NB4 (cell line): ENCODE results near the gene ATP2A3.

ENCODE experiments used
- DNase-seq: peaks from one replicate; pipeline ENCODE4 v3.0.0; 2010; ENCODE audit warnings: low read depth
- H3K4me3 ChIP-seq: one replicate; pipeline ENCODE4 v1.5.1; 2011; ENCODE audit warnings: mild to moderate bottlenecking, low read depth, low read length, moderate library complexity
- CTCF ChIP-seq: IDR thresholded peaks from one replicate; pipeline ENCODE4 v1.5.1; 2012; ENCODE audit warnings: low read depth, low read length
- MAX ChIP-seq: IDR thresholded peaks from 2 replicates; pipeline ENCODE4 v1.6.1; 2011; ENCODE audit warnings: low read depth, low read length
- MYC ChIP-seq: IDR thresholded peaks from 2 replicates; pipeline ENCODE4 v1.6.1; 2011; ENCODE audit warnings: low read depth, low read length
- POLR2A ChIP-seq: IDR thresholded peaks from 2 replicates; pipeline ENCODE4 v1.6.1; 2011; ENCODE audit warnings: mild to moderate bottlenecking; ENCODE audit not compliant: insufficient read length; ENCODE audit errors: extremely low read depth

ATP2A3 gene

GRCh38 chr17:3914312-3914670 is 49.9 kb downstream of the ATP2A3 start:
- peak; percentile 48 for DNase-seq
- H3K4me3 ChIP-seq, result peak overlapping the region; percentile 75
- TF ChIP-seq MAX (no peak), MYC (no peak), POLR2A (no peak), CTCF (no peak)

- H3K4me3 ChIP-seq, result peak overlapping the region; percentile 75
- TF ChIP-seq POLR2A (no peak), CTCF (peak; percentile 83), MYC (0 out of 2 replicates have a peak, but pooled peaks have one; percentile 25), MAX (peak; percentile 48)
- peak; percentile 80 for DNase-seq
Measured at GRCh38 chr17:3913531-3914311, 50.5 kb downstream of the ATP2A3 start.

GRCh38 chr17:3912827-3913226 is 51.4 kb downstream of the ATP2A3 start:
- DNase-seq, result no peak
- no peak for TF ChIP-seq MAX
- no peak for TF ChIP-seq CTCF
- no peak for TF ChIP-seq MYC
- TF ChIP-seq POLR2A, result no peak
- no peak overlapping the region for H3K4me3 ChIP-seq

- no peak for DNase-seq
- TF ChIP-seq POLR2A (no peak), CTCF (no peak), MYC (no peak), MAX (no peak)
- no peak overlapping the region for H3K4me3 ChIP-seq
Measured at GRCh38 chr17:3911271-3912053, 52.8 kb downstream of the ATP2A3 start.

GRCh38 chr17:3910420-3911270 is 53.6 kb downstream of the ATP2A3 start:
- no peak overlapping the region for H3K4me3 ChIP-seq
- TF ChIP-seq MYC, result no peak
- TF ChIP-seq MAX, result no peak
- TF ChIP-seq CTCF, result no peak
- no peak for TF ChIP-seq POLR2A
- no peak for DNase-seq
